HepG2 (cell line): Measurements from ENCODE around the gene KIAA1549. TPM values are rescaled to one million over a fixed set of nuclear protein-coding genes. Genes with fewer than 3 reads are reported as not detected.

Source experiments
- ATAC-seq: fragments of 200-7000 bp; cut with Tn5 transposase; 3 replicates; pipeline ENCODE4 v1.9.1; 2020; ENCODE audit warnings: mild to moderate bottlenecking, moderate library complexity
- BruUV-seq: library from RNA; stranded (reverse); fragments of 400-500 nt; replicated peaks from 2 replicates; lab custom pipeline; 2021; lab: Mats Ljungman, UMichigan
- CTCF ChIA-PET: fragments of 300-600 bp; formaldehyde crosslinking; extraction: SDS; loops from one replicate; lab custom pipeline; 2021; ENCODE audit warnings: low total read pairs, inconsistent platforms, low intra/inter-chr PET ratio; lab: Yijun Ruan, JAX
- POLR2A ChIA-PET: fragments of 350-600 bp; sonication (Branson Sonifier 250); formaldehyde crosslinking; loops from one replicate; lab custom pipeline; 2020; ENCODE audit warnings: antibody characterized with exemption, inconsistent platforms; lab: Yijun Ruan, JAX
- DNase-seq: peaks from one replicate; pipeline ENCODE4 v3.0.0-alpha.2; 2015; ENCODE audit warnings: low spot score
- FAIRE-seq: peaks from 3 replicates; lab custom pipeline; 2011; peaks lifted over from hg19 to GRCh38; lab: Jason Lieb, UNC
- H2AFZ ChIP-seq: one replicate; pipeline ENCODE4 v1.6.1; 2011; ENCODE audit warnings: low read length, inconsistent platforms
- H3K27ac ChIP-seq: fragments of 300-600 bp; 3 replicates; pipeline ENCODE4 v1.8.0; 2011; ENCODE audit warnings: mixed run types, mild to moderate bottlenecking, mixed read lengths, low read length, inconsistent platforms; ENCODE audit not compliant: insufficient read depth; ENCODE audit errors: extremely low read length
- H3K27me3 ChIP-seq, 2 experiments: fragments of 200-600 bp in 1 of 2; 2 replicates in 1 of 2; 3 replicates in 1 of 2; pipeline versions ENCODE4 v1.6.0 to v1.8.0; 2011; ENCODE audit warnings: low read length in 2 of 2, mild to moderate bottlenecking in 2 of 2, moderate library complexity in 2 of 2, inconsistent platforms in 1 of 2; ENCODE audit not compliant: insufficient read depth in 2 of 2, control insufficient read depth in 1 of 2
- H3K36me3 ChIP-seq, 2 experiments: fragments of 200-600 bp in 1 of 2; replicated peaks in 1 of 2; 2 replicates in 1 of 2; 3 replicates in 1 of 2; pipeline versions ENCODE4 v1.5.1 to v1.8.0; 2011; ENCODE audit warnings: low read length in 2 of 2, inconsistent platforms in 1 of 2; ENCODE audit not compliant: insufficient read depth in 2 of 2, control insufficient read depth in 1 of 2
- H3K4me1 ChIP-seq: 2 replicates; pipeline ENCODE4 v1.5.1; 2012; ENCODE audit warnings: low read length, inconsistent platforms; ENCODE audit not compliant: insufficient read depth
- H3K4me2 ChIP-seq: 2 replicates; pipeline ENCODE4 v1.6.0; 2011; ENCODE audit warnings: low read depth, low read length, inconsistent platforms
- H3K4me3 ChIP-seq, 3 experiments: fragments of 200-600 bp in 1 of 3; sonication (generic), shearing (Covaris generic) in 1 of 3; replicated peaks in 1 of 3; 2 replicates each; pipeline ENCODE4 v1.5.1; 2011 to 2016; ENCODE audit warnings: low read length in 3 of 3, inconsistent platforms in 2 of 3, low read depth in 2 of 3, mild to moderate bottlenecking in 2 of 3, control low read depth in 1 of 3, mixed read lengths in 1 of 3; ENCODE audit not compliant: insufficient read depth in 1 of 3
- H3K79me2 ChIP-seq: one replicate; pipeline ENCODE4 v1.6.1; 2011; ENCODE audit warnings: low read length, inconsistent platforms; ENCODE audit not compliant: insufficient read depth
- H3K9ac ChIP-seq: 2 replicates; pipeline ENCODE4 v1.6.0; 2011; ENCODE audit warnings: mild to moderate bottlenecking, low read depth, low read length, inconsistent platforms; ENCODE audit not compliant: insufficient read depth
- H3K9me3 ChIP-seq: 2 replicates; pipeline ENCODE4 v1.5.1; 2012; ENCODE audit warnings: mild to moderate bottlenecking, low read length
- H4K20me1 ChIP-seq: 2 replicates; pipeline ENCODE4 v1.6.0; 2011; ENCODE audit warnings: inconsistent platforms, mild to moderate bottlenecking, low read length, moderate library complexity; ENCODE audit not compliant: insufficient read depth
- ATM ChIP-seq: fragments of 450-650 bp; IDR thresholded peaks from 2 replicates; pipeline ENCODE4 v1.7.1; 2017; ENCODE audit warnings: mild to moderate bottlenecking, borderline replicate concordance
- HDAC2 ChIP-seq: sonication (generic); formaldehyde crosslinking; IDR thresholded peaks from 2 replicates; pipeline ENCODE4 v1.4.0; 2020; ENCODE audit warnings: missing genetic modification reagents
- HDAC6 ChIP-seq: fragments of 200-600 bp; sonication (generic); IDR thresholded peaks from 2 replicates; pipeline ENCODE4 v1.7.0; 2017; ENCODE audit warnings: mild to moderate bottlenecking, antibody characterized with exemption, low read length, low read depth
- HMGA1 ChIP-seq: sonication (generic); formaldehyde crosslinking; conservative IDR thresholded peaks from 2 replicates; pipeline ENCODE4 v1.4.0; 2020; ENCODE audit warnings: missing genetic modification reagents
- KDM4B ChIP-seq: sonication (generic); formaldehyde crosslinking; IDR thresholded peaks from 2 replicates; pipeline ENCODE4 v1.4.0; 2020; ENCODE audit warnings: missing genetic modification reagents
- KMT2B ChIP-seq: IDR thresholded peaks from 2 replicates; pipeline ENCODE4 v1.6.1; 2016; ENCODE audit warnings: missing genetic modification reagents, missing compliant biosample characterization
- NCOA5 ChIP-seq: sonication (generic); formaldehyde crosslinking; IDR thresholded peaks from 2 replicates; pipeline ENCODE4 v1.4.0; 2020; ENCODE audit warnings: missing genetic modification reagents
- WGBS: methylation state at CpG from one replicate; pipeline ENCODE4 v1.1.6; 2017; ENCODE audit warnings: low lambda C conversion rate; 5-methylcytosine and 5-hydroxymethylcytosine counted together
- in situ Hi-C: cut with HindIII; loops from 2 replicates; pipeline ENCODE4 v1.10.0; 2017; ENCODE audit warnings: low pct_unique_long_range_greater_than_20kb; ENCODE audit not compliant: extremely low pct_ligation_motif_present
- intact Hi-C: fragments of 100-400 bp; cut with micrococcal nuclease; formaldehyde crosslinking; loops from one replicate; pipeline ENCODE4 v1.10.0; 2022; ENCODE audit not compliant: unreplicated experiment
- polyA plus RNA-seq, 8 experiments: library from polyadenylated mRNA; depleted of rRNA in 3 of 8; stranded (reverse) in 7 of 8; unstranded in 1 of 8; fragments of >200 nt; fragmentation: Illumina TruSeq in 4 of 8; extraction: Trizol in 4 of 8; gene quantifications; 2 replicates each; pipeline versions ENCODE4 v1.2.1 to v1.2.3, GENCODE V29; 2011 to 2016; ENCODE audit warnings: low read depth in 4 of 8, missing spikeins in 1 of 8, mixed read lengths in 1 of 8; ENCODE audit not compliant: insufficient read depth in 1 of 8
- total RNA-seq, 5 experiments: library from RNA; depleted of rRNA; stranded (reverse); fragments of >200 nt; fragmentation: Illumina TruSeq; extraction: Trizol; gene quantifications; 2 replicates each; pipeline ENCODE4 v1.2.3, GENCODE V29; 2016; ENCODE audit warnings: low read depth in 1 of 5
- TF ChIP-seq, protein P1 (sequence below): sonication (generic); formaldehyde crosslinking; IDR thresholded peaks from 2 replicates; pipeline ENCODE4 v1.4.0; 2020; ENCODE audit warnings: mild to moderate bottlenecking, missing genetic modification reagents
- TF ChIP-seq, protein P2 (sequence below): IDR thresholded peaks from 2 replicates; pipeline ENCODE4 v1.6.1; 2012; ENCODE audit warnings: inconsistent platforms
- TF ChIP-seq, protein P3 (sequence below): sonication (generic); formaldehyde crosslinking; conservative IDR thresholded peaks from 2 replicates; pipeline ENCODE4 v1.8.0; 2022; ENCODE audit warnings: mild to moderate bottlenecking, moderate library complexity, missing genetic modification reagents
- TF ChIP-seq, protein P4 (sequence below): sonication (generic); formaldehyde crosslinking; IDR thresholded peaks from 2 replicates; pipeline ENCODE4 v1.5.1; 2020; ENCODE audit warnings: mild to moderate bottlenecking, missing genetic modification reagents, moderate library complexity

Gene KIAA1549
- total and polyA plus RNA-seq, 2 of the 13 experiments (the other 11 are each of a cell fraction or from before 2014, with no cell fraction given), result 1.1 to 1.8 TPM

DNA sequence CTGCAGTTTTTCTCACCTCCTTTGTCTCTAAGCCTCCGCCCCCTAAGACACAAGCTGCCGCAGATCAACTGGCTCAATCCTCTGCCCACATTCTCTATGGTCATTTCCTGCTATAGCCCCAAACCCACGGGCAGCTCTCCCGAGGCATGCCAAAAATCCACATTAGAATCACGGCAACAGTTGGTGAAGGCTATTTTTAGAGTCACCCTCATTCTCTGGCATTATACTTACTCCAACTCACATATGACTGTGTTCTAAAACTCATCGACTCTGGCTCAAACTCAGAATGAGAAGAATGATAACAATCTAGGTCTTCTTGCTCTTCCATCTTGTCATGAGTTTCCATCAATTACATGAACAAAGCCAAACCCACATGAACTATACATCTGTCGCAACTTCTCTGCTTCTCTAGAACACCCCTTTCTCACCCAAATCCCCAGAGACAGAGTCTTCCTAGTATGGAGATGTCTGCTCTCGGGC lies 10.9 kb upstream of the KIAA1549 start:
- Histone ChIP-seq H3K27ac (no peak overlapping the region), H3K4me3 (no peak overlapping the region), H3K9ac (no peak overlapping the region), H3K4me1 (no peaks in the 10 kb centered on the region), H4K20me1 (no peaks in the 10 kb centered on the region), H3K9me3 (no peaks in the 10 kb centered on the region)
- no peak for ATAC-seq
- no peak for FAIRE-seq
- in situ Hi-C loops, result no loop called here
- 36% methylated on average over 8 of the region's 8 CpGs for WGBS
- no peak for DNase-seq
- POLR2A ChIA-PET, result no interaction called here
- TF ChIP-seq, protein P1, sequence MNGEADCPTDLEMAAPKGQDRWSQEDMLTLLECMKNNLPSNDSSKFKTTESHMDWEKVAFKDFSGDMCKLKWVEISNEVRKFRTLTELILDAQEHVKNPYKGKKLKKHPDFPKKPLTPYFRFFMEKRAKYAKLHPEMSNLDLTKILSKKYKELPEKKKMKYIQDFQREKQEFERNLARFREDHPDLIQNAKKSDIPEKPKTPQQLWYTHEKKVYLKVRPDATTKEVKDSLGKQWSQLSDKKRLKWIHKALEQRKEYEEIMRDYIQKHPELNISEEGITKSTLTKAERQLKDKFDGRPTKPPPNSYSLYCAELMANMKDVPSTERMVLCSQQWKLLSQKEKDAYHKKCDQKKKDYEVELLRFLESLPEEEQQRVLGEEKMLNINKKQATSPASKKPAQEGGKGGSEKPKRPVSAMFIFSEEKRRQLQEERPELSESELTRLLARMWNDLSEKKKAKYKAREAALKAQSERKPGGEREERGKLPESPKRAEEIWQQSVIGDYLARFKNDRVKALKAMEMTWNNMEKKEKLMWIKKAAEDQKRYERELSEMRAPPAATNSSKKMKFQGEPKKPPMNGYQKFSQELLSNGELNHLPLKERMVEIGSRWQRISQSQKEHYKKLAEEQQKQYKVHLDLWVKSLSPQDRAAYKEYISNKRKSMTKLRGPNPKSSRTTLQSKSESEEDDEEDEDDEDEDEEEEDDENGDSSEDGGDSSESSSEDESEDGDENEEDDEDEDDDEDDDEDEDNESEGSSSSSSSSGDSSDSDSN (CRISPR knock-in tag), result no peak
- TF ChIP-seq, protein P2, sequence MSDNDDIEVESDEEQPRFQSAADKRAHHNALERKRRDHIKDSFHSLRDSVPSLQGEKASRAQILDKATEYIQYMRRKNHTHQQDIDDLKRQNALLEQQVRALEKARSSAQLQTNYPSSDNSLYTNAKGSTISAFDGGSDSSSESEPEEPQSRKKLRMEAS, result no peak
- TF ChIP-seq ATM, result no peak
- TF ChIP-seq, all 625 proteins: peak for 0
- BruUV-seq, result no TSS peak
- H3K27me3 ChIP-seq, result peaks cover 0 to 24% of the 10 kb centered on the region in 2 experiments; a peak in 1 of 5 replicates
- H3K79me2 ChIP-seq, result no peaks in the 10 kb centered on the region
- intact Hi-C loops, result no loop called here
- no peak overlapping the region for H2AFZ ChIP-seq
- no peak overlapping the region for H3K4me2 ChIP-seq
- CTCF ChIA-PET, result no interaction called here
- H3K36me3 ChIP-seq, result no peaks in the 10 kb centered on the region

DNA sequence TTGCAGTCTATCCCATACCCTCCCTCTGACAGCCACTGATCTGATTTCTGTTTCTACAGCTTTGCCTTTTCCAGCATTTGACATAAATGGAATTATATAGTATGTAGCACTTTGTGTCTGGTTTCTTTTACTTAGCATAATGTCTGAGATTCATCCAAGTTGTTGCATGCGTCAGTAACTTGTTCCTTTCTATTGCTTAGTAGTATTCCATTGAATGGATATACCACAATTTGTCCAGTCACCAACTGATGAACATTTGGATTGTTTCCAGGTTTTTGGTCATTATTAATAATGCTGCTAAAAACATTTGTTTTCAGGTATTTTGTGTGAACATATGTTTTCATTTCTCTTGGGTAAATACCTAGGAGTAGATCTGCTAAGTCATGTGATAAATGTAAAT lies 6.5 kb upstream of the KIAA1549 start:
- DNase-seq (no peak), ATAC-seq (no peak), FAIRE-seq (no peak)
- intact Hi-C loops, result no loop called here
- 50% methylated on average over 1 of the region's 1 CpG for WGBS
- ChIA-PET CTCF (no interaction called here), POLR2A (no interaction called here)
- Histone ChIP-seq H3K36me3 (no peaks in the 10 kb centered on the region), H3K79me2 (no peaks in the 10 kb centered on the region), H3K27ac (no peak overlapping the region), H3K9me3 (no peaks in the 10 kb centered on the region), H3K4me1 (no peaks in the 10 kb centered on the region), H3K4me2 (no peak overlapping the region), H3K4me3 (no peak overlapping the region), H4K20me1 (no peaks in the 10 kb centered on the region), H2AFZ (no peak overlapping the region), H3K27me3 (peaks cover 2 to 40% of the 10 kb centered on the region in 2 experiments; a peak in 3 of 5 replicates), H3K9ac (no peak overlapping the region)
- no TSS peak for BruUV-seq
- in situ Hi-C loops, result no loop called here
- no peak for TF ChIP-seq HMGA1 (CRISPR knock-in tag)
- no peak for TF ChIP-seq HDAC2 (CRISPR knock-in tag)
- no peak for TF ChIP-seq KDM4B (CRISPR knock-in tag)
- no peak for TF ChIP-seq HDAC6
- TF ChIP-seq NCOA5 (CRISPR knock-in tag), result no peak
- no peak for TF ChIP-seq KMT2B (CRISPR knock-in tag)
- TF ChIP-seq, protein P3, sequence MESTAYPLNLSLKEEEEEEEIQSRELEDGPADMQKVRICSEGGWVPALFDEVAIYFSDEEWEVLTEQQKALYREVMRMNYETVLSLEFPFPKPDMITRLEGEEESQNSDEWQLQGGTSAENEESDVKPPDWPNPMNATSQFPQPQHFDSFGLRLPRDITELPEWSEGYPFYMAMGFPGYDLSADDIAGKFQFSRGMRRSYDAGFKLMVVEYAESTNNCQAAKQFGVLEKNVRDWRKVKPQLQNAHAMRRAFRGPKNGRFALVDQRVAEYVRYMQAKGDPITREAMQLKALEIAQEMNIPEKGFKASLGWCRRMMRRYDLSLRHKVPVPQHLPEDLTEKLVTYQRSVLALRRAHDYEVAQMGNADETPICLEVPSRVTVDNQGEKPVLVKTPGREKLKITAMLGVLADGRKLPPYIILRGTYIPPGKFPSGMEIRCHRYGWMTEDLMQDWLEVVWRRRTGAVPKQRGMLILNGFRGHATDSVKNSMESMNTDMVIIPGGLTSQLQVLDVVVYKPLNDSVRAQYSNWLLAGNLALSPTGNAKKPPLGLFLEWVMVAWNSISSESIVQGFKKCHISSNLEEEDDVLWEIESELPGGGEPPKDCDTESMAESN (CRISPR knock-in tag), result no peak
- TF ChIP-seq, protein P4, sequence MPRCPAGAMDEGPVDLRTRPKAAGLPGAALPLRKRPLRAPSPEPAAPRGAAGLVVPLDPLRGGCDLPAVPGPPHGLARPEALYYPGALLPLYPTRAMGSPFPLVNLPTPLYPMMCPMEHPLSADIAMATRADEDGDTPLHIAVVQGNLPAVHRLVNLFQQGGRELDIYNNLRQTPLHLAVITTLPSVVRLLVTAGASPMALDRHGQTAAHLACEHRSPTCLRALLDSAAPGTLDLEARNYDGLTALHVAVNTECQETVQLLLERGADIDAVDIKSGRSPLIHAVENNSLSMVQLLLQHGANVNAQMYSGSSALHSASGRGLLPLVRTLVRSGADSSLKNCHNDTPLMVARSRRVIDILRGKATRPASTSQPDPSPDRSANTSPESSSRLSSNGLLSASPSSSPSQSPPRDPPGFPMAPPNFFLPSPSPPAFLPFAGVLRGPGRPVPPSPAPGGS (CRISPR knock-in tag), result no peak
